GM18507 (cell line): ENCODE data around the gene PTPRM.

Experiments used
- DNase-seq: peaks from one replicate; pipeline ENCODE4 v3.0.0; 2011; ENCODE audit warnings: low read depth; ENCODE audit not compliant: insufficient read length; ENCODE audit errors: extremely low spot score
- FAIRE-seq: peaks from 2 replicates; lab custom pipeline; 2011; peaks lifted over from hg19 to GRCh38; lab: Jason Lieb, UNC

Gene PTPRM

DNA sequence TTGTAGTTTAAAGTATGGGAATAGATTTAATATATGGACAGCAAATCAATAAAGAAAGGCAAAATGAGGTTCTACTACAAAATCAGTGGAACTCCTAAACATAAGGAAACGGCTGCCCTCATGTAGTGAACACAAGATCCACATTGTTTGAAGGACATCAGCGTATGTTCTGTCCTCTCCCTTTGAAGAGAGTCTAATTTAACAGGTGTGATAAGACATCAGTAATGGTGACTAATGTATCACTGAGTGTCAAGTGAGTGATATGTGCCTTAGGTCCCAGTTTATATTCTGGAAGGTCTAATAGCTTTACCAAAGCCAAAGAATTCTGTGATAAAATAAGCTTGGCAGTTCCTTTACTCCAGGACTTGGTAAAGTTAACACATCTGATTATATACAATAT lies 248.7 kb downstream of the PTPRM start:
- DNase-seq (no peak), FAIRE-seq (no peak)

DNA sequence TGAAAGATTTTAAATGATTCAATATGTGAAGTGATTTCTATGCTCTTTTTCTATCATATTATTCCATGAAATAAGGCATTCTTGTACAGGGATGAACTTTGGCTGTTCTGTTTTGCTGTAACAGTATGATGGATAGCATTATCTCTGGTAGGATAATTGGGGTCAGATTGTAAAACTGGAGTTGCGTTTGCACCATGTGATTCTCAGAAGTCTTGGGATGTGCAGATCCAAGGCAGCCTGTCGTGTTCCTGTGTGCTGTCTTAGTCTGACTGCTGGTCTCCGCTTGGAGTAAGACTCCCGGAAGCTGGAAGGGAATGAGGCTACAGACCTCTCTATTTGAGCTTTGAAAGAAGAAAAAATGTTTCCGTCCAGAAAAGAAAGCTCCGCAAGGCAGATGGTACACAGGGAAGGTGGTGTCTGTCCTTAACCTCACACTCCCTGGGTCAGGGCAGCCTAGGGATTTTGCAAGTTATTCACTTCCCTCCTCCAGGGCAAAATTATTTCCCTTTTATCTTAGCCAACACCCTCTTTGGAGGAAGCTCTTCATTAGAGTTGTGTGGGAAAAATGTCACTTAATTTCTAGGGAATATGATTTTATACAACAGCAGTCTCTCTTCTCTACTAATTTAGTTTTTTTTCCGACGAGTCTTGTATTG lies 250.6 kb downstream of the PTPRM start:
- DNase-seq = no peak

DNA sequence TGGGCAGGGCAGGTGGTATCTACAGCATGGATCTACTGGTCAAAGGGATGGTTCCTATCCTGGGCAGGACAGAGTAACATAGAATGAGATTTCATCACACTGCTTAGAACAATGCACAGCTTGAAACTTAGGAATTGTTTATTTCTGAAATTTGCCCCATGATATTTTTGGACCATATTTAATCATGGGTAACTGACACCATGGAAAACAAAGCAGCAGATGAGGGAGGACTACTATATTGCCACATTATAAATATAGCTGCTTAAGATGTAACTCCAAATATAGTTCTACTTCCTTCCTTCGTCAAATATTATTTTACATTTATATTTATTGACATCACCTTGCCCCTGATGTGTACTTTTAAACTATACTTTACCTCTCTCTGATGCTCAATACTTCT lies 254.7 kb downstream of the PTPRM start:
- DNase-seq (no peak), FAIRE-seq (no peak)

More for the DNA sequence above, 250.6 kb downstream of the PTPRM start:
- FAIRE-seq = no peak

DNA sequence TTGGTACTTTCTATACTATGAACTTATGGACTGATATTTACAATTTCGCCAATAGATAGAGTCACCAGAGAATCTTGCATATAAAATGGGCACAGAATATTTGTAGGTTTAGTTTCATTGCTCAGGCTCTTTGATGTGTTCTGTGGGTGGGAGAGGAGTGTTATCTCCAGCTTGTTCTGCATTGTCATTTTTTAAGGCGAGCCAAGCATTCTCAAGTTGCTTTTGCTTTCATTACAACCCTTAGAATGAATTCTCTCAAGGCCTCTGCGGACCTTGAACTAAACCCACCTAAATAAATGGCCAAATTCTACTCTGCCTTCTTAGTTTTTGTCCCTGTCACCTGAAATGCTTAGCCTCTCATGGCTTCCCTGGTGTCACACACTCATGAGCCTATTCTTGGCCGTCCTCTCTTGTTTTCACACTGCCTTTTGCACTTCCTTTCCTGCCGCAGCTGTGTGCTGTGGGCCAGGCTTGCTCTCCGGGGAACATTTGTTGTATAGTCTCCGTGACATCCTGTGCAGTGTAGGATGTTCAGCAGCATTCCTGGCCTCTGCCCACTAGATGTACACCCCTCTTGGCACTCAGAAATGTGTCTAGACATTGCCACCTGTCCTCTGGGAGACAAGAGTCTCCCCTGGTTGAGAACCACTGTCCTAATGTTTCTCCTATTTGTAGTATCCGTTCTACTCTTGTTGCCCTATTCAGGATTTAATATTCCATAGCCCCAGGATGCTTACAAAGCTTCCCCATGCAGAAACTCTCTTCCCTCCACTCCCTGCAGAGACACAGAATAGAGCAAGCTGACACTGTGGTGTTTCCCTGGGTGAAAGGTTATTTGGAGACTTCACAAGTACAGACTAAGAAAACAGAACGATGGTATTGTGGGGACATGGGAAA lies 255.6 kb downstream of the PTPRM start:
- FAIRE-seq (no peak), DNase-seq (no peak)

DNA sequence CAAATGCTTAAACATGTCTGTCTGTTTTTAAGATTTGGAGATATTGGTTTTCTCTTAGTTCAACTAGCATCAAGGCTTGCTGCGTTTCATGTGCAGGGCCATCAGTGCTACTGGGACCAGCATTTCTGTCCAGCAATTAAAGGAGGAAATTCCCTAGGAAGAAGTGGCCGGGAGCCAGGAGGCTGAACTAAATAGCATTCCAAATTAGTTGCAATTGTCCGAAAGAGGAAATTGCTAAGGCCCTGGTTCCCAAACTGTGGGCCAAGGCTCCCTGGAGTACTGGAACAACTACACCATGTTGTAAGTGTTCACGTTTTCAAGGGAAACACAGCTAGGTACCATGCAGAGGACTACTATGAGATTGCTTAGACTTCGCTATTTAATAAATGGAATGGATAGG lies 257.9 kb downstream of the PTPRM start:
- DNase-seq = no peak
- no peak for FAIRE-seq

DNA sequence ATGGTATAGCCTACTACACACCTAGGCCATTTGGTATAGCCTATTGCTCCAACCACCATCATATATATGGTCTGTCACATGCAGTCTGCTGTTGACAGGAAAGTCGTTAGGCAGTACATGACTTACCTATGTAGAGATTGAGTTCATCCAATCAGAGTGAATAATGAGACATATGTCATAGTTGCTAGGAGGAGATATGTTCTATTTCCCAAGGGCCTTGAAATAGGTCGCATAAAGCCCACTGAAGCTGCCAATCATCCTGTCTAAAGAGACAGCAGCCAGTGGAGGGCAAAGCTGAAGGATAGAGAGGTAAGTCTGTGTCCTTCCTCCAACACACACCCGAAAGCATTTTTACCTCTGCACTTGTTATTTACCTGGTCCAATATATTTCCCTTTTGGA lies 263.4 kb downstream of the PTPRM start:
- DNase-seq (no peak), FAIRE-seq (no peak)

DNA sequence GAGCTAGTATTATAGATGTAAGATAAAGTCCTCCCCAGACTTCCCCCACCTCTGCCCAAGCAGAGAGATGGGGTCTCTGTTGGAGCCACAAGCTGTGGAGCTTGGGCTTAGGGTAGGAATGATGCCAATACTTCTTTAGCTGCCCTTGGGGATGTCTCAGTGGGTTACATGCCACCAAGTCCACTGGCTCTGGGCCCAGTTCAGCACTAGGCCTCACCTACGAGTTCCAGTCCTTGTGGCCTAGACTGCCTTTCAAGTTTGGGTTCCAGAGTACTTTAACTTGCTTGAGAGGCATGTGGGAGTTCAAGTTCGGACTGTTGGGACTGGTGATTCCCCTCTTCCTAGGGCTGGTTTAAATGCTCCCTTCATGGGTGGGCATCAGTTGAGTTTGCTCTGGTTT lies 272.4 kb downstream of the PTPRM start:
- FAIRE-seq = no peak
- DNase-seq = no peak

DNA sequence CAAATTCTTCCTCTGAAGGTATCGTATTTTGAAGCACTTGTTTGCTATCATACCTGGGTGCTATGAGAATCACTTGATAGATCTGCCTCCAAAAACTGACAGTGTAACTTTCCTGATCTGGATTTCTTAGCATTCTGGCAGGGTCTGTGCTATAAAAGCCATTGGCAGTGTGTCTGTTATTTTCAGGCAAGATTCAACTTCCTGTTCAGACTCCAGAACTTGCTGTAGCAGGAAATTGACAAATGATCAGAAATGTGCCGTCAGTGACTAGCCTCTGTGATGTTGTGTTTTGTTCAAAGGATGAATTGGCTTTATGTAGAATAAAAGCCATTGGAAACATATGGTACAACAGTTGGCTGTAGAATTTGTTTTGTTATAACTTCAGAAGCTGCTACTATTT lies 273.3 kb downstream of the PTPRM start:
- DNase-seq (no peak), FAIRE-seq (no peak)

DNA sequence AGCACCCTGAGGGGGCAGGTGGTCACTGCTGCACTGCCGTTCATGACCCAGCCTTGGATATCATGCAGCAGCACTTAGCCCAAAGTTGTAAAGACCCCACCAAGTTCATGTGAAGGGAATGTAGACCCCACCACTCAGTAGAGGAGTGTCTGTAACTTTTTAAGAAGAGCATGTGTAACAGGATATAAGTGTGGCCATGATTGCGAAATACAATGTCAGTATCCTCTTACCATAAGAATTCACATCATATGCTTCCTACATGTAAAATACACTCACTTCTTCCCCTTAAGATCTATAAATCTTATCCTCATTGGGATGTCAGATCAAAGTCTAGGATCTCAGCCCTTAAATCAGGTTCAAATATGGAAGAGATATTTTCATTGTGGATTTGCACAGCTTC lies 276.9 kb downstream of the PTPRM start:
- no peak for FAIRE-seq

DNA sequence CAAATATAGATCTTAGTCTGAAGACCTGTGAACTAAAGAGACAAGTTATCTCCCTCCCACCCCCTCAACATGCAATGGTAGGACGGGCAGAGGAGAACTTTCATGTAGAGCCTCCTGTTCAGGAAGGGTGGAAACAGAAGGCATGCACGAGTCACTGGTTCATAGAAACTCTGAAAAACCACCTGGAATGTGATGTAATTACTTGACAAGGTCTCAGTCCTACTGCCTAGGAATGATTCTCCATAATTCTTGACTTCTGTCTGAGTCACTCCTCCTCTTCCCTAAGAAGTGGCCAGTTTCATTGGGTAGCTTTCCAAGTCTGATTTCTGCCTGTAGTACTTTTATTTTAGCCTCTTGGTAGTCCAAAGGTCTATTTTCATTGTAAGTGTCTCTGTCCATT lies 277.3 kb downstream of the PTPRM start:
- FAIRE-seq = no peak
- no peak for DNase-seq

More for the DNA sequence above, 276.9 kb downstream of the PTPRM start:
- no peak for DNase-seq

DNA sequence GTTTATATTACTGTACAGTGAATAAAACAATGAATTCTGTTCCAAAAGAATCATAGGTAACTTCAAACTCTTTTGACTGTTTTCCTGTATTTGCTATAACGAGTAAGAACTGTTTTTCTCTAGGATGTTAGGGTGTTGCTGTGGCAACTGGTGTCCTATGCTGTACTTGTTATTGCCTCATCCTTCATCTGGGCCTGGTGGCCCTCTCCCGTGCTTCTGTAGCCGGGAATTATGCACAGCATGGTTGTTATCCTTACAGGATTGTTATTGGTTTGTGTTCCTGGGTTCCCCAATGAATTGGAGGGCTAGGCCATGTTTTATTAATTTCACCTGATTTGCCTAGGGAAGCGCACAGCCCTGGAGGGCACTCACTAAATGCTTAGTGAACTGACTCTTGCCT lies 279.2 kb downstream of the PTPRM start:
- DNase-seq (no peak), FAIRE-seq (no peak)

DNA sequence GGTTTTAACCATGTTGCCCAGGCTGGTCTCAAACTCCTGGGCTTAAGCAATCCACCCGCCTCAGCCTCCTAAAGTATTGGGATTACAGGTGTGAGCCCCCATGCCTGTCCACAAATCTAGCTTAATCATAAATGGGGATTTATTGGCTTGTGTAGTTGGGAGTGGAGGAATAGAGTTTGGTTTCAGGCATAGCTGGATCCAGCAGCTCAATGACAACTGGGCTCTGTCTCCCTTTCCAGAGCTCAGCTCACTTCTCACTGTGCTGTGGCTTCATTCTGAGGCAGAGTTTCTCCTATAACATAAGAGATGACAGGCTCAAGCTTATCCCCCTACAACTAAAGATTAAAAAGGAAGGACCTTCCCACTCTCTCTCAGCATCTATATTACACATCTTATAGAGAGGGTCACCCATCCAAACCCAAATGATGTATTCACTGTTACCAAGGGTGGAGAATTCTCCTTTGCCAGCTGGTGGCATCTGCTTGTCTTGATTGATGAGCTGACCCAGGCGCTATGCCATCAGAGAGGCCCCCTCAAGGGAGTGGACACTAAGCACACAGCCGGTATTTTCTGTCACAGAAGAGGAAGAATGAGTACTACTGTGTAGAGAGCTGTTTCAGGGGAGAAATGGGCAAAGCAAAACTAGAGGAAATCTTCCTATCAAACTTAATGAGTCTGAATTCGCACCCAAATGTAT lies 280.4 kb downstream of the PTPRM start:
- DNase-seq (no peak), FAIRE-seq (no peak)

DNA sequence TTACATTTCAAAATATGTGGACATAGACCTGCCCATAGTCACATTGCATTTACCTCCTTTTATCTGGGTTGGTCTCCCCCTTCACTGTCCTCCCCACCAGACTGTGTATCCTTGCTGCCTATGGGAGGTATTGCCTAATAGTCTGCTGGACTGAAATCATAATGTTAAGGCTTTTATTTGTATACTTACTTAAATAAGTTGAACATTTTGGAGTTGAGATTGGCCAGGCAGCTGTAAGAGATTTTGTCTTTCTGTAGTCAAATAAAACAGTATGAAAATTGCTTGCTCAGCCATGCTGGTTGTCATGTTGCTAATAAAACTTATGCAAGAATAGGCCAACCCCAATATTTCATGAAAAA lies 280.9 kb downstream of the PTPRM start:
- FAIRE-seq = no peak

DNA sequence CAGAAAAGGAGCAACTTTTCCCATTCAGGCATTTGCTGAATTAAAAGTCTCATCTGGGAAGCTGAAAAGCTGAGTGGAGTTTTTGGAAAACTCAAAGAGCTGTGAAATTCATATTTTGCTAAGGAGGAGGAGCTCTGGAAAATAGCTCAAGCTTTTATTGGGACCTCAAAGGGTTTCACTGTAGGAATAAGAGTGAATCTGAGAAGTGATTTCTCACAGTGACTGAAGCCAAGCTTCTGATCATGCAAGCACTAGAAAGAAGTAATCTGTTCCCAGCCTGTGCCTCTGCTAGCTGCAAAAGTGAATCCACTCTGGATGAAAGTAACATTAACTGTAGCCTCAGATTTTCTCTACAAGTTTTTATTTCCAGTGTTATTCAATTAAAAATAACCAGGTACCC lies 283.3 kb downstream of the PTPRM start:
- FAIRE-seq (no peak), DNase-seq (no peak)

More for the DNA sequence above, 280.9 kb downstream of the PTPRM start:
- DNase-seq = no peak

DNA sequence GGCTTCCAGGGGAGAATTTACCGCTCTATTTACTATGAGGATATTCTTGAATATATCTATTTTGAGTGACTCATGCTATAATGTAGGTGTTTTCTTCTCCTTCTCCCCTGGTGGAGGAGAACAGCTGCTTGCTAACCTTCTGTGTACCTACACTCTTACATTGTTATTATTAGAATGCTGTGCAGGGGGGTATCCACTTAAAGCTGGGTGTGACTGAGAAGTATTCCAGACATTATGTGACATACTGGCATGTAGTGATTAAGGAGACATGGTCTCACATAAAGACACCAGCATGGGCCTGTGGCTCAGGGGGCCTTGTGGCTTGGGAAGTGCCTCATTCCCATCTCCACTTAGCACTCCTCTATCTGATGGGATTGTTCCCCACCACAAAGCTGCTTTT lies 287.9 kb downstream of the PTPRM start:
- FAIRE-seq (no peak), DNase-seq (no peak)

DNA sequence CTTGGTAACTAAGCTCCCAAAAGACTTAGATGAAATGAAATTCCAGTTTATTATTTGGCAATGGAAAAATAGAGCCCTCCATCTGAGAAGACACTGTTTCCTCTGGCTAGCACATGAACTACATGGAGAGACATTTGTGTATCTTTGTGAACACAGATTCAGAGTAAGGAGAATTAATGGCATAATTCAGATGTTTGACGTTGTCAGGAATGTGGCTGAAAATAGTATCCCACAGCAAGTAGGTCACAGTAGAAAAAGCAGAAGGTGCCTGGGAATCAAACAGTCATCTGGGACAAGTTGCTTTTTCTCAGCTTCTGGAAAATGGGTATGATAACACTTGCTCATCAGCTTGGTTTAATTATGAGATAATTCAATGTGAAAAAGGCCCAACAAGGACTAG lies 288.6 kb downstream of the PTPRM start:
- FAIRE-seq = no peak

DNA sequence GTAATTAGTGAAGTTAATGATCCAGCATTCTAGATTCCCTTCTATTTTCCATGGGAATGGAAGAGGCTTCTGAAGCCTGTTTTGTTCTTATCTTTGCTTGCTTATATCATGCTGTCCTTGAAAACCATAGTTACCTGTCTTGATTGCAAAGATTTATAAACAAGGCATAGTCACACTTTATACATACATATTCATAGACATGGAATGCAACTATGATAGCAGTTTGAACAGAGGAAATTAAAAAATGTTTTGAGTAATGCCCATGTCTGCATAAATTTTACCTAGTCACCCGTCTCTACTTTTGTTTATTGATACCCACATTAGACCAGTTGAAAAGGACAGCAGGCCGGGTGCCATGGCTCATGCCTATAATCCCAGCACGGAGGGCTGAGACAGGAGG lies 289.0 kb downstream of the PTPRM start:
- no peak for DNase-seq
- FAIRE-seq = no peak

More for the DNA sequence above, 288.6 kb downstream of the PTPRM start:
- DNase-seq = no peak

DNA sequence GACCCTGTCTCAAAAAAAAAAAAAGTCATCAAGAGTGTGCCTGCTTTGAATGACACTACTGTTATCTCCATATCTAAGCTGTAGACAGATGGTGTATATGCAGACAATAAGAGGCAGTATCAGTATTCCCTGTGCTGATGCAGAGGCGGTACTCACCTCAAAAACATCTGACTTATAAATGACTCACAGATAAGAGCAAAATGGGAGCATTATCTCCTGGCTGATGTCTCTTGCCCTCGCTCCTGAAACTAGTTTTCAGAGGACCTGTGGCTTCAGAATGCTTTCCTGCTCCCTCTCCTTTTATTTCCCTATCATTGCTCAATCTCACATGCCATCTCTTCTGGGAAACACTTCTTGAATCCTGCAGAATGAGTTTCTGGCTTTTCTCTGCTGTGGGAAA lies 289.6 kb downstream of the PTPRM start:
- no peak for FAIRE-seq
- DNase-seq = no peak

DNA sequence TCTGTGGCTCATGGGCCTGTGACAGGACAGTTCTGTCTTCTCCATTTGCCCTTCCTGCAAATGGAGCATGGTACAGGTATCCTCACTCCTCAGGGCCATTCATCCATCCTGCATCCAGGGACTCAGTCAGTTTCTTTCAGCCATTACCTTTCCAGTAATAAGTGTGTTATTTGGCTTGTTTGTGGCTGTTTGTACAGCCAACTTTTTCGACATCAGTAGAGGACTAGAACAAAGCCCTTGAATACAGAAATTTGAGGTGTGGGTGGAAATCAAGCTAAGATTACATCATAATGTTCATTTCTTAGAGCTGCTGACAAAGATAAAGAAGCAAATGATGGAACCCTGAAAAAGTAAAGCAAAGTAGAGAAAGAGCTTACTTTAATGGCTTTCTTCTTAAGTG lies 290.4 kb downstream of the PTPRM start:
- DNase-seq (no peak), FAIRE-seq (no peak)

DNA sequence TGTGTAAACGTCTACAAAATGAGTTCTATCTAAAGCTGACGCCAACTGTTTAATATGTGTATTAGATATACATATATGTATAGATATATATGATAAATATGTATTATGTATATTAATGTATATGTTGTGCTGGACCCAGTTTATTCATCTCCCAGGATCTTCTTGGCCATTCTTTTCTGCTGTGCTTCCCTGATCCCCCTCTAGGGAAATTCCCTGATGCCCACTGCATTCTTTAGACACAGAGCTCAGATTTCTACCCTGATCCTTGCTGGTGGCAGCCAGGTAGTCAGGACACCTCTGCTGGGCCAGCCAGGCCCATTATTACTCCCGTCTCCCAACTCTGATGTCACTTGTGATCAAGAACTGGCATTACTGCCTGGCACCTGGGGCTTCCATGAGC lies 292.0 kb downstream of the PTPRM start:
- DNase-seq (no peak), FAIRE-seq (no peak)

DNA sequence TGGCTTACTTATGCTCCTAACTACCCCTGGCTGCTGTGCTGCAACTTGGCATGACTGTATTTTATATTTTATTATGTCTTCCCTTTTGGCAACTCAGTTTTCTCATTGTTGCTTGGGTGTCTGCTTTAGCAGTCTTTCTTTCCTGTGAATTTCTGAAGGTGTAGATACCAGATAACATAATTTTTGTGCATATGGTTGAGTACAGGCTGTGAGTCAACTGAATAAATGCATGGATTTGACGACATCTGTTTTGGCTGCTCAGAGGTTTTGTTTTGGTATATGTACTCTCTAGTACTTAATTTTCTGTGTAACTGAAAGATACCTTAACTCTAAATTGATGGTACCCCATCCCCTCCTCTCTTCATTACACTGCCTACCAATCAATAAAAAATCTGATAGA lies 303.1 kb downstream of the PTPRM start:
- FAIRE-seq (no peak), DNase-seq (no peak)
